IPS-NIHi7 (cell line): ENCODE results near the gene BABAM2.

ENCODE experiments used
- DNase-seq: peaks from one replicate; pipeline ENCODE4 v3.0.0; 2012; ENCODE audit warnings: mixed read lengths; ENCODE audit errors: extremely low spot score

Gene BABAM2

GRCh38 chr2:27911458-27912210, 21.1 kb downstream of the BABAM2 start:
- no peak for DNase-seq

- DNase-seq, result no peak
Observed at GRCh38 chr2:27912512-27912911, 22.0 kb downstream of the BABAM2 start.

DNA sequence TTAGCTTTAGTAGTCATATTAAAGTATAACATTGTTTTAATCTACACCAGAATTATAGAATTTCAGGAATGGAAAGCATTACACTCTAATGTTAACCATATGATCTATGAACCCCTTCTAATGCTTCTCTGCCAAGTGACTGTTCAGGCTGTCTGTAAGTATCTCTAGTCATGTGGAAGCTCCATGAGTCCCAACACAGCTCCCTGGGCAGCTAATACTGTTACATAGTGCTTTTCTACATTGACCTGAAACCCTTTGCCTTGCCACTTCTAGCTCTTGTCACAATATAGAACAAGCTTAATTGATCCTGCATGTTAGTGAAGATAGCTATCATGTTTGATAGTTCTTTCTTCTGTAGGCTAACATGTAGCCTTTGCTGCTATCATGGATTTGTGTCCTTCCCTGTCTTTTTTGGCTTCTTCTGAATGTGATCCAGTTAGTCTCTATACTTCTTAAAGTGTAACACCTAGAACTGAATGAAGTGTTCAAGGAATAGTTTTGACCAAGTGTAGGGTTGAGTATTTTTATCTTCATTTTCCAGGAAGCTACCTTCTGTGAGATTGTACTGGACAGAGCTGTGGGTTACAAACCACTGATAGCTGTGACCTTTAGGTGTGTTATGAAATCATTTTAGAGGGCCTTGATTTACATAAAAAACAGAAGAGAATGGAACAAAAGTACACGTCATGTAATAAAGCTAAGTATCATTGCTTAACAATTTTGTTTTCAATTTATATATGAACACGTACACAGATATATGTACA, 23.7 kb downstream of the BABAM2 start:
- DNase-seq, result no peak

GRCh38 chr2:27914805-27915175, 24.3 kb downstream of the BABAM2 start:
- no peak for DNase-seq

- DNase-seq, result no peak
Observed at GRCh38 chr2:27915191-27915590, 24.7 kb downstream of the BABAM2 start.

GRCh38 chr2:27915874-27916273, 25.3 kb downstream of the BABAM2 start:
- DNase-seq, result no peak

GRCh38 chr2:27916293-27916995, 25.9 kb downstream of the BABAM2 start:
- no peak for DNase-seq

- no peak for DNase-seq
Observed at GRCh38 chr2:27920148-27920885, 29.8 kb downstream of the BABAM2 start.

DNA sequence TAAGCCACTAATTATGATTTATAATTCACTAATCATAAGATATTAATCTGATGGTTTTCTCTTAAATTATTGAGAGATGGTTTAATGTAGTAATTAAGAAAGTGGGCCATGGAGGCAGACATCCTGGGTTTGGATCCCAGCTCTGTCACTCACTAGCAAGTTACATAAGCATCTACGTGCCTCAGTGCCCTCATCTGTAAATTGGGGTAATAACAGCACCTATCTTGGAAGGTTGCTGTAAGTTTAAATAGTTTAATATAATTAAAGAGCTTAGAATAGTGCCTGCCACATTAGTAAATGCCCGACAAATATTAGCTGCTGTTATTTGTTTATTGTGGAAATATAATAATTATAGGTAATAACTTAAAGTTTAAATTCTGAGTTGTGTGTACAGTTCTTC, 30.9 kb downstream of the BABAM2 start:
- DNase-seq, result no peak

GRCh38 chr2:27921880-27922547, 31.5 kb downstream of the BABAM2 start:
- DNase-seq, result no peak

- DNase-seq, result no peak
Observed at GRCh38 chr2:27922842-27923241, 32.3 kb downstream of the BABAM2 start.

DNA sequence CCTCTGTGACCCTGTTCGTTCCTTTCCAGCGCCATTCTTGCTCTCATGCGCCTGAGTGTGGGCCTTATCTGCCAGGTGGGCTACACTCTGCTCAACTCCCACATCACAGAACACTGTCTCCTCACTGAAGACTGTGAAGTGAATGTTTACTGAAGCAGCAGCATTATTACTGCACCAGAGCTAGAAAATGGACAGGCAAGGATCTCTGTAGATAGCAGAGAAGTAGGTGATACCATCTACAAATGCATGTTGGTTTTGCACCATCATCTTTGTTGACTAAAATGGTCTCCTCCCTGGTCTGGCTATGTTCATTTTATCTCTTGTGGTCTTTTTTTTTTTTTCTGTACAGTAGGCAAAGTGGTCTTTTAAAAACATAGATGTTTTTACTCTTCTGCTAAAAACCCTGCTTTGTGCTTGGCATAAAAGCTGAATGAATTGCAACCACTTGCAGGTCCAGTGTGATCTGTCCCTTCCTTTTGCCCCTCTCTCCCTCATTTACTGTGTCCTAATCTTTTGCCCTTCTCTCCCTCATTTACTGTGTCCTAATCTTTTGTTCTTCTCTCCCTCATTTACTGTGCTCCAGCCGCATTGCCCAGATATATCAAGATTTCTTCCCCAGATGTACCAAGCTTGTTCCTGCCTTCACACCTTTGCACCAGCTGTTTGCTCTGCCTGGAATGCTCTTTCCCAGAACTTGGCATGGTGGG, 35.4 kb downstream of the BABAM2 start:
- DNase-seq, result no peak

DNA sequence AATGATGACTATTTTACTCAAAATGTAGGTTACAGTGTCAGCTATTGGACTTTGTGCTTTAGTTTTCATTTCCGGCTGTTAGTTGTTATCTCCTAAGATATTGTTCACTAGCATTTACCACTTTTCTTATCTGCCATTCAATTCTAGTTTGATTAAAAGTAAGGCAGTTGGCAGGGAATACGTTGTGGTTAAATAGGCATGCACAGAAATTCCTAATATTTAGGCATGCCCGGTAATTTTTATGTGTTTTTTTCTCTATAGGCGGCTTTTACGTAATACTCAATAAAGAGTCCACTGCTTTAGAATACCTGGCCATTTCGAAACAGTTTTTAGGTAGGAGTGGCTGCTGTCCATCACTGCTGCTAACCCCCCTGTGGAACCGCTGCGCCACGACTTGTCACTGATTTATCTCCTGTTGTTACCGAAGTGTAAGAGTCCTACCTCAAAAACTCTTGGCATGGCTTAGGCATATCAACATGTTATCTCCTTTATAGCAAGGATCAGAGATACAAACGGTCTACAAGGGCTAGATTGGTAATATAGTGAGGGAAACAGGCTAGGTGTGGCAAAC, 39.5 kb downstream of the BABAM2 start:
- no peak for DNase-seq

GRCh38 chr2:27931361-27931950, 40.9 kb downstream of the BABAM2 start:
- DNase-seq, result no peak

GRCh38 chr2:27932396-27932795, 41.9 kb downstream of the BABAM2 start:
- DNase-seq, result no peak

DNA sequence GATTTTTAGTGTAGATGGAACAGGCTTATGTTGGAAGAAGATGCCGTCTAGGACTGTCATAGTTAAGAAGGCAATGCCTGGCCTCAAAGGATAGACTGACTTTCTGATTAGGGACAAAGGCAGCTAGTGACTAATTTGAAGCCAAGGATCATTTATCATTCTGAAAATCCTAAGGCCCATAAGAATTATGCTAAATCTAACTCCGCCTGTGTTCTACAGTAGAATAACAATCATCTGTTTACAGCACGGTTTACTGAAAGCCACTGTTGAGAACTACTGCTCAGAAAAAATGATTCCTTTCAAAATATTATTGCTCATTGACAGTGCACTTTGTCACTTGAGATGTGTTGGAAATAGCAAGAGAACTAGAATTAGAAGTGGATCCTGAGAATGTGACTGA, 44.5 kb downstream of the BABAM2 start:
- no peak for DNase-seq

DNA sequence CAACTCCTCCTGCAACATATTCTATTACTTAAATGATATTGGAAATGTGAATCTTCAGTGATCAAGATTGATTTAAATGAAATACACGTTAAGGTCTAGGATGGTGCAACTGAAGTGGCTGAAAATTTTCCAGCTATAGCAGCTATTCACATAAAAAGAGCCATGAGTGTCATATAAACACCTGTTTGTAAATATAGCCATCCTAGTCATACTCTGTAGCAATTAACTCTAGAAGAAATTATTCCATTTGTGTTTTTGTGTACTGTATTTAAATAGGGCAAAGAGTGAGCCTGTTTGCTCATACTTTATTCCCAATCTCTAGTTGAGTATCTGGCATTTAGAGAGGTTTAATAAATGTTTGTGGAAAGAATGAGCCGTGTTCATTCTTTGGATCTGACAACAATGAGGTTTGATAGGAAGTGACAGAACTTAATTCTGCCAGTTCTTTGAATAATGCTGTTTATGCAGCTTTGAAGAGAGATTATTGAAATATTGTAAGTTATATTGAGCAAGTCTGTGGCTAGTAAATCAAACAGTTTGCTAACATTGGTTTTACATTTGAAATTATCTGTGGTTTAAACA, 49.7 kb downstream of the BABAM2 start:
- DNase-seq, result no peak

GRCh38 chr2:27940982-27941381, 50.5 kb downstream of the BABAM2 start:
- DNase-seq, result no peak
